Activated CD4-positive, alpha-beta T cell treated with anti-CD3 and anti-CD28 coated beads, Interleukin-2, amount 50 U/mL, for 4 hours (primary cell): ENCODE results near the gene KCNQ1.
A peak's percentile ranks its signal among the peaks of the same experiment; 100 is the strongest.

Experiments used
- DNase-seq, 2 experiments: peaks; one replicate each; pipeline ENCODE4 v3.0.0-alpha.2; 2020

Gene KCNQ1

GRCh38 chr11:2444821-2445745, at the start of gene KCNQ1:
Gene KCNQ1 (plus strand): TSS chr11:2445008. CDS start chr11:2445099, 91 bp downstream.
- DNase-seq: no peak

- DNase-seq: no peak
Measured at GRCh38 chr11:2395211-2395730, 49.5 kb upstream of the KCNQ1 start.

GRCh38 chr11:2395856-2396255, 49.0 kb upstream of the KCNQ1 start:
- no peak for DNase-seq

- no peak for DNase-seq
Measured at GRCh38 chr11:2396471-2396870, 48.3 kb upstream of the KCNQ1 start.

GRCh38 chr11:2397005-2397404, 47.8 kb upstream of the KCNQ1 start:
- no peak for DNase-seq

- DNase-seq: no peak
Measured at GRCh38 chr11:2398664-2399355, 46.0 kb upstream of the KCNQ1 start.

GRCh38 chr11:2399488-2400068, 45.2 kb upstream of the KCNQ1 start:
- DNase-seq: no peak

- DNase-seq: peak; percentile 98 to 99
Measured at GRCh38 chr11:2400069-2400761, 44.6 kb upstream of the KCNQ1 start, which contains the start of gene TSSC4. Gene TSSC4 (plus strand): TSS chr11:2400750. CDS start chr11:2402634, 1,884 bp downstream.

GRCh38 chr11:2400762-2401435, 43.9 kb upstream of the KCNQ1 start:
- no peak for DNase-seq

GRCh38 chr11:2401436-2401984, 43.3 kb upstream of the KCNQ1 start:
- DNase-seq: no peak

GRCh38 chr11:2402106-2402505, 42.7 kb upstream of the KCNQ1 start:
- no peak for DNase-seq

- no peak for DNase-seq
Measured at GRCh38 chr11:2402890-2403645, 41.7 kb upstream of the KCNQ1 start.

GRCh38 chr11:2404735-2405196, 40.0 kb upstream of the KCNQ1 start:
- no peak for DNase-seq

GRCh38 chr11:2406451-2406850, 38.4 kb upstream of the KCNQ1 start:
- DNase-seq: no peak

- no peak for DNase-seq
Measured at GRCh38 chr11:2406878-2407410, 37.9 kb upstream of the KCNQ1 start.

GRCh38 chr11:2408671-2409070, 36.1 kb upstream of the KCNQ1 start:
- no peak for DNase-seq

- no peak for DNase-seq
Measured at GRCh38 chr11:2409126-2409525, 35.7 kb upstream of the KCNQ1 start.

GRCh38 chr11:2409611-2410468, 35.0 kb upstream of the KCNQ1 start:
- no peak for DNase-seq

- DNase-seq: no peak
Measured at GRCh38 chr11:2410616-2411015, 34.2 kb upstream of the KCNQ1 start.
